Esophagus squamous epithelium (tissue), 5 donors: ENCODE data around the gene CD300LG. TPM values are rescaled to one million over a fixed set of nuclear protein-coding genes. Genes with fewer than 3 reads are reported as not detected.

ENCODE experiments used
- DNase-seq: peaks from one replicate; lab custom pipeline; 2025; lab: John Stamatoyannopoulos, UW
- H3K27ac ChIP-seq, 4 donors: fragments of 200-600 bp; sonication (generic); one replicate each; pipeline ENCODE4 v1.5.1; 2016 to 2019; ENCODE audit warnings: mild to moderate bottlenecking in 1 of 4
- H3K27me3 ChIP-seq, 4 donors: fragments of 200-600 bp; sonication (generic); 1 replicate in 3 of 4; 2 replicates in 1 of 4; pipeline versions ENCODE4 v1.5.1 to v1.6.0; 2017 to 2021; ENCODE audit warnings: antibody characterized with exemption in 1 of 4
- H3K36me3 ChIP-seq, 3 donors: fragments of 200-600 bp; sonication (generic); one replicate each; pipeline ENCODE4 v1.5.1; 2016 to 2019
- H3K4me1 ChIP-seq, 3 donors: fragments of 200-600 bp; sonication (generic); one replicate each; pipeline ENCODE4 v1.5.1; 2017 to 2019
- H3K4me3 ChIP-seq, 4 donors: fragments of 200-600 bp; sonication (generic); 1 replicate in 3 of 4; 2 replicates in 1 of 4; pipeline ENCODE4 v1.5.1; 2016 to 2019; ENCODE audit warnings: mild to moderate bottlenecking in 2 of 4, moderate library complexity in 1 of 4
- H3K9me3 ChIP-seq, 3 donors: fragments of 200-600 bp; sonication (generic); one replicate each; pipeline ENCODE4 v1.5.1; 2016 to 2019
- POLR2A ChIP-seq, 4 donors: fragments of 450-650 bp; IDR thresholded peaks; one replicate each; pipeline ENCODE4 v1.6.1; 2017; ENCODE audit warnings: antibody characterized with exemption in 4 of 4, mild to moderate bottlenecking in 4 of 4, moderate library complexity in 3 of 4
- WGBS, 2 donors: methylation state at CpG; one replicate each; pipeline ENCODE4 v1.1.5; 2018; 5-methylcytosine and 5-hydroxymethylcytosine counted together
- intact Hi-C: fragments of 100-400 bp; cut with DNase I; formaldehyde crosslinking; loops from one replicate; pipeline ENCODE4 v1.15.0; 2022
- total RNA-seq, 4 donors: library from RNA; depleted of rRNA; stranded (reverse); fragments of >200 nt; gene quantifications; one replicate each; pipeline ENCODE4 v1.1.0, GENCODE V29; 2016
- TF ChIP-seq, protein P1 (sequence below), 6 experiments: fragments of 450-650 bp in 4 of 6; fragments of 200-600 bp in 2 of 6; sonication (generic) in 2 of 6; IDR thresholded peaks; one replicate each; pipeline ENCODE4 v1.5.1; 2016 to 2019; ENCODE audit warnings: antibody characterized with exemption in 6 of 6, mild to moderate bottlenecking in 4 of 6, moderate library complexity in 4 of 6
- donor health status: DM: yes; HTN: yes; CAD: no.

Gene CD300LG
- total RNA-seq, 4 donors from 2014 or later, result 0.30 to 2.3 (median 0.94) TPM

DNA sequence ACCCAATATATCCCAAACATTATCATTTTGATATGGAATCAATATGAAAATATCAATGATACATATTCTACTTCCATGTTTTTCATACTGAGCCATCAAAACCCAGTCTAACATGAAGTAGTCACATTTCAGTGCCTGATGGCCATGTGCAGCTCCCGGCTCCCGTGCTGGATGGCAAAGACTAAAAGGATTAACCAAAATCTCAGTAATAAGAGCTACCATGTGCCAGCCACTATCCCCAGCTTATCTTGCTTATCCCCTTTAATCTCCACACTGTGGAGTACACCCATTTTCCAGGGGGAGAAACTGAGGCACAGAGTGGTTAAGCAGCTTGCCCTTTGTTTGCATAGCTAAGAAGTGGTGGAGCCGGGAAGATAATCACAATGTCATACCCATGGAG, 9.2 kb downstream of the CD300LG start:
- H3K27me3 ChIP-seq, result peaks cover 0 to 66% (median 0%) of the 10 kb centered on the region in 4 donors
- H3K9me3 ChIP-seq, result no peaks in the 10 kb centered on the region
- no peak for TF ChIP-seq POLR2A (IDR thresholded peaks at IDR 0.05)
- TF ChIP-seq, protein P1, sequence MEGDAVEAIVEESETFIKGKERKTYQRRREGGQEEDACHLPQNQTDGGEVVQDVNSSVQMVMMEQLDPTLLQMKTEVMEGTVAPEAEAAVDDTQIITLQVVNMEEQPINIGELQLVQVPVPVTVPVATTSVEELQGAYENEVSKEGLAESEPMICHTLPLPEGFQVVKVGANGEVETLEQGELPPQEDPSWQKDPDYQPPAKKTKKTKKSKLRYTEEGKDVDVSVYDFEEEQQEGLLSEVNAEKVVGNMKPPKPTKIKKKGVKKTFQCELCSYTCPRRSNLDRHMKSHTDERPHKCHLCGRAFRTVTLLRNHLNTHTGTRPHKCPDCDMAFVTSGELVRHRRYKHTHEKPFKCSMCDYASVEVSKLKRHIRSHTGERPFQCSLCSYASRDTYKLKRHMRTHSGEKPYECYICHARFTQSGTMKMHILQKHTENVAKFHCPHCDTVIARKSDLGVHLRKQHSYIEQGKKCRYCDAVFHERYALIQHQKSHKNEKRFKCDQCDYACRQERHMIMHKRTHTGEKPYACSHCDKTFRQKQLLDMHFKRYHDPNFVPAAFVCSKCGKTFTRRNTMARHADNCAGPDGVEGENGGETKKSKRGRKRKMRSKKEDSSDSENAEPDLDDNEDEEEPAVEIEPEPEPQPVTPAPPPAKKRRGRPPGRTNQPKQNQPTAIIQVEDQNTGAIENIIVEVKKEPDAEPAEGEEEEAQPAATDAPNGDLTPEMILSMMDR (IDR thresholded peaks at IDR 0.05), result no peak
- DNase-seq, result no peak
- peaks cover 0 to 13% (median 3%) of the 10 kb centered on the region in 3 donors for H3K4me1 ChIP-seq
- WGBS, 2 donors, result 79 to 84% methylated on average over 2 to 3 of the region's 3 CpGs
- H3K36me3 ChIP-seq, result no peaks in the 10 kb centered on the region
- no peak overlapping the region for H3K4me3 ChIP-seq
- intact Hi-C loops, result loop anchor here (10.0 kb wide), 1 partner anchor 161 kb away; no protein-coding TSS in a partner anchor
- H3K27ac ChIP-seq, result no peak overlapping the region

DNA sequence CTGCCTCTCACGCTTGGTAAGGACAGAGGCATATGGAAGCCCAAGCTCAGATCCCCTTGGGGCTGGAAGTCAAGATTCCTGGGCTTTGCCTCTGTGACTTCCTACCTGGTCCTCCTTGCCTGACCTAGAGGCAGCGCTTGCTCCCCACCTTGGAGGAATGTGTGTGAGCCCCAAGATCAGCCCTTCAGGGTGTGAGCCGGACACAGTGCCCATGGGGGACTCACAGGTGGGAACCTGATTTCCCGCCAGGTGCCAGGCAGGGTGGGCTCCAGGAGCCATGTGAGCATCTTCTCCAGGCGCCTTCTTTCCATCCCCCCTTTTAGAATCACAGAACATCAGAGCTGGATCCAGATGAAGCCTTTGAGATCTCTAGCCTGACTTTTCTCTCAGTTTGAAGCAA, 10.2 kb downstream of the CD300LG start:
- WGBS, 2 donors, result 75% methylated on average over 1 of the region's 5 CpGs; no CpG with 5 or more reads in 1 of the 2 donors
- no peak overlapping the region for H3K4me3 ChIP-seq
- H3K27me3 ChIP-seq, result peaks cover 0 to 61% (median 0%) of the 10 kb centered on the region in 4 donors
- H3K36me3 ChIP-seq, result no peaks in the 10 kb centered on the region
- H3K27ac ChIP-seq, result peak overlapping the region in 1 of 4 donors; percentile 6
- intact Hi-C loops, result loop anchor here (10.0 kb wide), 1 partner anchor 162 kb away; no protein-coding TSS in a partner anchor
- TF ChIP-seq, protein P1 (IDR thresholded peaks at IDR 0.05), result no peak
- no peak for TF ChIP-seq POLR2A (IDR thresholded peaks at IDR 0.05)
- H3K9me3 ChIP-seq, result no peaks in the 10 kb centered on the region
- DNase-seq, result no peak
- H3K4me1 ChIP-seq, result peaks cover 0 to 22% (median 6%) of the 10 kb centered on the region in 3 donors

DNA sequence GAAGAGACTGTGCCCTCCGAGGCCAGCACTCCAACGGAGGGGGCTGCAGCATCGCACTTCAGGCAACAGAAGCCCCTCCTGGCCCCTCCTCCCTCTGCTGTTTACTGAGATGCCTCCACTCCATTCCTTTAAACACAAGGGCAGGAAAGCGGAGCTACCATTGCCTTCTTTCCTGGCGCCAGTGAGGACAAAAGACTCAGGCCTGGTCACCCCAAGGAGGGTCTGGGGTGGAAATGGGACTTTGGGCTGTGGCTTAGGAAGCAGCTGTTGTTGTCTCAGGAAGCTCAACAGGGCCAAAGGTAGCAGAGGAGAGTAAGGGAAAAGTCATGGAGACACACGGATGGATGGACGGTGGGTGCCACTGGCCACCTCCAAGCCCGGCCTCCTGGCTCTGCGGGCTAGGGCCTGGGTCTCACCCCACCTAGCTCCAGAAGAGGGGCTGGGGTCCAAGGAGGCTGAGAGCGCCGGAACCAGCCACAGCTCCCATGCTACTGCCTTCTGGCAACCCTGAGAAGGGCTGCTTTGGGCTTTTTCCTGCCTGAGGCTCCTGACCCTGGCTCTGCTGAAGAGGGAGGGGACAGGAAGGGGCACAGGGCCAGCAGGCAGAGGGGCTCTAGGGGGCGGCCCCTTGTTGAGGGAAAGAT, 11.1 kb downstream of the CD300LG start:
- Histone ChIP-seq H3K4me1 (peaks cover 0 to 22% (median 6%) of the 10 kb centered on the region in 3 donors), H3K9me3 (no peaks in the 10 kb centered on the region), H3K4me3 (no peak overlapping the region), H3K27me3 (peaks cover 0 to 53% (median 0%) of the 10 kb centered on the region in 4 donors), H3K36me3 (no peaks in the 10 kb centered on the region), H3K27ac (peak overlapping the region in 1 of 4 donors; percentile 6)
- no peak for DNase-seq
- intact Hi-C loops, result loop anchor here (10.0 kb wide), 1 partner anchor 163 kb away; no protein-coding TSS in a partner anchor
- 67 to 69% methylated on average over 7 of the region's 12 CpGs for WGBS, 2 donors
- TF ChIP-seq POLR2A (IDR thresholded peaks at IDR 0.05), result no peak
- TF ChIP-seq, protein P1 (IDR thresholded peaks at IDR 0.05), result no peak

DNA sequence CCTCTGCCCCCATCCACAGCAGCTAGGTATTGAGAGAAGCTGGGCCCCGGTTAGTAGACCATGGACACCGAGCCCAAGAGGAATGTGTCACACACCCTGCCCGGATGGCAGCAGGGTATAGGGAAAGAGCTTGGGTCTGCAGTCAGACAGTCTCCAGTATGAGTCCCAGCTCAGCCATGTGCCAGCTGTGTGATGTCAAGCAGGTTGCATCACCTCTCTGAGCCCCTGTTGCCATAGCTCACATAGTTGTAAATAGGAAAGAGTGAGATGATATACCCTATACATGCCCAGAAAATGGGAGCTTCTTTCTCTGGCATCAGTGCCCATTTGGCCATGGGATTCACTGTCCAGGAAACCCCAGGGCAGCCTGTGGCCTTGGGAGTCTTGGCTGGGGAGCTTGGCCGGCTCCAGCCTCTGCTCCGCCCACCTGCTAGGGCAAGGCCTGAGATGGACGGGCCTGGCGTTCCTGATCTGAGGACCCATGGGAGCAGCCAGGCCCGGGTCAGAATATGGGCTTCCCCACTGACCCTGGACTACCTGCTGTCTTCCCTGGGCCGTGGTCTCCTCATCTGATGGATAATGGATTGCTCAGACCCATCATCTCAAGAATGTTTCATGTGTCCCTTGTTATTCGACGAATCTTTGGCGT, 13.2 kb downstream of the CD300LG start:
- no peak for TF ChIP-seq POLR2A (IDR thresholded peaks at IDR 0.05)
- WGBS, 2 donors, result 77 to 92% methylated on average over 4 to 9 of the region's 12 CpGs
- no peak for DNase-seq
- Histone ChIP-seq H3K27ac (peak overlapping the region in 2 of 4 donors; percentile 14 to 39), H3K36me3 (no peaks in the 10 kb centered on the region), H3K4me1 (peaks cover 0 to 22% (median 6%) of the 10 kb centered on the region in 3 donors), H3K4me3 (no peak overlapping the region), H3K9me3 (no peaks in the 10 kb centered on the region), H3K27me3 (peaks cover 0 to 34% (median 0%) of the 10 kb centered on the region in 4 donors)
- intact Hi-C loops, result no loop called here

DNA sequence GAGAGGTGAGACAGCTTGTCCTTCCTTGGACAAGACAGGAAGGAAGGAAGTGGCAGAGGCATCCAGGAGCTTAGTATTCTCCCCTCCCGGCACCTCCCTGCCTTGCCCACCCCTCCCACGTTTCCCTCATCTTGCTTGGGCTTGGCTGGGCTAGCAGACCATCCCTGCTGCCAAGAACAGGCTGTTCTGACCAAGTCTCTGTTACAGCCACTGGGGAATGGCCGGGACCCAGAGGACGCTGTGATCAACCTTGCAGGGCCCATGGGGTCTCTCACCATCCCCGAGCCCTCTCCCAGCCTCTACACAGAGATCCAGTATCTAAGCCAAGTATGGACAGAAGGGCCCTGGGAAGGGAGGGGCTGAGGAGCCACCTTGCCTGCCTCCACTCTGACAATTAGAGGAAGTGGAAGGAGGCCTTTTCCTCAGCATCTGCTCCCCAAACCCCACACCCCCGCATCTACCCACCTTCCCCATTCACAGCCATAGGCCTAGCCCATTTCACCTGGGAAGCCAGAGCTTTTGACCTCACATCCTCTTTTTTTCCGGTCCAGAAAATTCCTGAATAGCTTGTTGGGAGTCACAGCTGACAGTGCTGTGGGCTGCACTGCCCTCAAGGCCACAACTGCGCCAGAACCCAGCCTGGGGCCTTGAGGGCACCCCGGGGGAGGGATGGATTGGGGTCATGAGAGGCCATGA, 14.1 kb downstream of the CD300LG start:
- TF ChIP-seq, protein P1 (IDR thresholded peaks at IDR 0.05), result no peak
- no peak for TF ChIP-seq POLR2A (IDR thresholded peaks at IDR 0.05)
- Histone ChIP-seq H3K4me1 (peaks cover 0 to 22% (median 6%) of the 10 kb centered on the region in 3 donors), H3K27ac (peak overlapping the region in 2 of 4 donors; percentile 35 to 39), H3K4me3 (no peak overlapping the region), H3K36me3 (no peaks in the 10 kb centered on the region), H3K27me3 (peaks cover 0 to 27% (median 0%) of the 10 kb centered on the region in 4 donors), H3K9me3 (no peaks in the 10 kb centered on the region)
- intact Hi-C loops, result no loop called here
- DNase-seq, result no peak
- WGBS, 2 donors, result 27 to 53% methylated on average over 7 of the region's 9 CpGs
